ENCODE measurements around the gene SMCO2.

- no peak for TF ChIP-seq CTCF (conservative IDR thresholded peaks at IDR 0.05; ENCODE audit: low read depth, low read length)
- TF ChIP-seq EZH2 (IDR thresholded peaks at IDR 0.05; ENCODE audit: low read length, unreplicated experiment) = no peak
- TF ChIP-seq EZH2phosphoT487 (IDR thresholded peaks at IDR 0.05; ENCODE audit: borderline replicate concordance, low read length) = no peak
Measured at GRCh38 chr12:27506645-27507189, 60.2 kb downstream of the SMCO2 start.
